ENCODE measurements around the gene RASD1.

DNA sequence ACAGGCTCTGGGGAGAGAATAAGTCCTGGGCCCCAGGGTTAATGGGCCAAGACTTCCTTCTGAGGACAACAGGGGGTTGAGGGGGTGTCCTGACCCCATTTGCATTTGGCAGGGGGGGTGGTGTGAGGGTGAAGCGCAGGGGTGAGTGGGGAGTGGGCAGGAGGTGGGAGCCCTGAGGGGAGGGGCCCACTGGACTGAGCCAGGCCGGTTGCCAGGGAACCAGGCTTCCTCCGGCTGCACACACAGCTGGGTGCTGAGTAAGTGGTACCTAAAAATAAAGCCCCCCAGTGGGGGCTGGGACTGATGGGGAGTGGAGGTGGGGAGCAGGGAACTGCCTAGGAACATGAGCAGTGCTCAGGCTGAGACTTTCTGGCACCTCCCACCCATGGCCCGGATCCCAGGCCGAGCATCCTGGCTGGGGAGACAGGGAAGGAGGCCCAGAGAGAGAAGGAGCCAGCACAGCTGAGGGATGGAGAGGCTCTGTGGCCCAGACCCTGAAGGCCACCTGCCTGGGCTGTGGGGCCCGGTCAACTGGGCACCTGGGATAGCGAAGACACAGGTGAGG, 7.5 kb upstream of the RASD1 start:
- TF ChIP-seq EZH2phosphoT487 (IDR thresholded peaks at IDR 0.05; ENCODE audit: insufficient read depth, low read depth) (no peak), EZH2 (IDR thresholded peaks at IDR 0.05; ENCODE audit: insufficient read depth, poor library complexity, severe bottlenecking) (no peak)
